Activated gamma-delta T cell treated with anti-CD3 and anti-CD28 coated beads, Interleukin-2, amount 50 U/mL, for 16 hours (primary cell): ENCODE measurements around the gene SOX5.
"Not testable (repeated sequence)": the region's sequence is repeated elsewhere in the genome, so short reads cannot be mapped to it uniquely, and the experiment has no call there.

Experiments used
- DNase-seq: peaks from one replicate; pipeline ENCODE4 v3.0.0-alpha.2; 2020; ENCODE audit warnings: low read depth

Gene SOX5

DNA sequence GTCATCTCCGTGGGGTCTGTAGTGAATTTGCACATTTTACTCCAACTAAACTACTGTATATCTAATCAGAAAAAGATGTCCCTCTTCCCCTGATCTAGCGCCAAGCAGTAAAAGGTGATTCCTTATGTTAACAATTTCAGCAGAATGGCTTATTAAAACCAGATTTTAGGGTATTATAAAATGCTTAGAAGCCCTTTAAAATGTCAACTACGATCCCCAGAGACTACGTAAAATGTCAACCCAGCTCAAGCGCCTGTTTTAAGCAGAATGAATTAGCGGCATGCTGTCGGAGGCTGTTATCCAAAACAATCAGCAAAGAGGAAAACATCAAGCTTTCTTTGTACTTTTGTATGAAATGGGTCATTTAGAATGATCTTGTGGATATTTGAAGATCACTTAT, 408.9 kb downstream of the SOX5 start:
- DNase-seq: no peak

DNA sequence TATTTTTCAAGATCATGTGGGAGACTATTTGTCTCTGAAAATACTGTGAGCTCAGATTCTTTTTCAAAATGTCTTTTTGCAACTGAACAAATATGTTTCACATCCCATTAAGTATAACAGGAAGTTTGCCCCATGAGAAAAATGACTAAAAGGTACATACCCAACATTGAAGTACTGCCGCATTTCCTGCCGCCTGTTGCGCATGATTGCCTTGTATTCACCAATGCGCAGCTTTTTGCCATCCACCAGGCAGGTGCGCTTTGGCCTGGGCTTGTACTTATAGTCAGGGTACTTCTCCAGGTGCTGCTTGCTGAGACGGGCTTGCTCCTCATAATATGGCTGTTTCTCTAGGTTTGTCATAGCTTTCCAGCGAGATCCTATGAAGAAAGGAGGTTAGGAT, 413.2 kb downstream of the SOX5 start:
- DNase-seq: no peak

DNA sequence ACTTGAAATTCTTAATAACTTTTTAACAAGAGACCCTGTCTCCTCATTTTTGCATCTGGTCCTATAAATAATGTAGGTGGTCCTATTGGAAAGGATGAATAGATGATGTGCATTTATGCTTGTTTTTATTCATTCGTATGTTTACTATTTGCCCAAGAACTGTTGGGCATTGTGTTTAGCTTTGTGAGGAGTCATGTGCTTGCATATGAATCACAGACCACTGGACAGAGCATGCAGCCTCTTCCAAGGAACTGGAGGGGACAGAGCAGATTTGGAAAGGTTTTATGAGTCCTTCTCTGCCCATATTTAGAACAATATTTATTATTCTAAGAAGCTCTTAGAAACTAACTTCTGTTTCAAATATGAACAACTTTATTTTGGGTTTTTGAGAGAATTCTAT, 414.0 kb downstream of the SOX5 start:
- no peak for DNase-seq

DNA sequence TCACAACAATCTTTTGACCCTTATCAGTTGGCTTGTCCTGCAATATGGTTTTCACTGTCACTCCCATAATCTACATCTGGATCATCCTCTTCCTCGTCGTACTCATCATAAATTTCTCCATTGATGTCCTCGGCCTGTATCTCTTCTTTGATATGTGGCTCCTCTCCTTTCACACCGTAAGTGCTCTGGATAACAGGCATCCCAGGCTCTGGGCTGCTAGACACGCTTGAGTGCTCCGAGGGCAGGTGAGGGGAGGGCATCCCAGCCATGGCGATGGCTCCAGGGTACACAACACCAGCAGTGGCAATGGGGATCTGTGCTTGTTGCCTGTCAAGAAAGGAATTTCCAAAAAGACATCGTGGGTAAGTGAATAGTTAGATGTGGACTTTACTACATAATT, 415.3 kb downstream of the SOX5 start:
- DNase-seq: no peak

DNA sequence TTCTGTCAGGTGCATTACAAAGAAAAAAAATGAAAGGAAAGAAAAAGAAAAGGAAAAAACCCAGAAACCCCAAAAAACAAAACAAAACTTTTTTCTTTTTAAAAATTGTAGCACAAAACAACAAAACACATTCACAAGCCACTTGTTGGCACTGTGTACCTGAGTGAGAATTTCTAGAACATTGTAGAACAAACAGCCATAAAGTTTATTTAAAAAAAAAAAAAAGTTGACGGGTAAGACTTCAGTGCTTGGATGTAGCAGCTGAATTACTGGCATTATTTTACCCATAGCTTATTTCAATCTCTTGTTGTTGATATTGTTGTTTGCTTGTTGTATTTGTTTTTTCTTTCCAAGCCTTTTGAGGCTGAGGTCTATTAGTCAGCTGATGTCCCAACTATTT, 415.8 kb downstream of the SOX5 start:
- no peak for DNase-seq

DNA sequence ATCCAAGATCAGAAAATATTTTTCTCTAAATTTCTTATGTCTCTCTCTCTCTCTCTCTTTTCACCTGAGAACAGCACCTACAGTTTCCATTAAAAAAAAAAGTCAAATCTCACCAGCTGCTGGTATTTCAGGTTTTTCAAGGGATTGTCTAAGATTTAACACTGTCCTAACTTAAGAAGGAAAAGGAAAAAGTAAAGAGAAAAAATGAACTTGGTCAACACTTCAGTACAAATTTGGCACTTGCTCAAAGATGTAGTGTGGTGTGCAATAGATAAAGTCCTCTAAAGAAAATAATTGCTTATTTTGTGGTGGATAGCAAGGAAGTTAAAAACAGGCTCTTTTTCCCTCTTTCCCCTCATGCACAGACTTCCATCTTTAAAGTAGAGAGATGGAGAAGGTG, 416.2 kb downstream of the SOX5 start:
- no peak for DNase-seq

DNA sequence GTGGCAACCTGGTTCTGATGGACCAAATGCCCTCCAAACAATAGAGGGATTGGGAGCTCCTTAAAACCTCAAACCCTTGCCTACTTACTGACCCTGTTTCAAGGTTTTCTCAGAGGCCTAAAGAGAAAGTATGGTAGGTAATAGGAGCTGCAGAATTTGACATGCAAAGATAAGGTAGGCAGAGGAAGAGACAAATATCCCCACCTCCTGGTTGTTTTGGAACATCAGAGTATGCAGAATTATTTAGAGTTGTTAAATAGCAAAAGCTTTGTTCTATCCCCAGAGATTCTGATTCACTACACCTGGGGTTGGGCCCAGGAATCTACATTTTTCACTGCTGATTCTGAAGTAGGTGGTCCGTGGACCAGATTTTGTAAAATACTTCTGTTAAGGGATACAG, 421.2 kb downstream of the SOX5 start:
- no peak for DNase-seq

DNA sequence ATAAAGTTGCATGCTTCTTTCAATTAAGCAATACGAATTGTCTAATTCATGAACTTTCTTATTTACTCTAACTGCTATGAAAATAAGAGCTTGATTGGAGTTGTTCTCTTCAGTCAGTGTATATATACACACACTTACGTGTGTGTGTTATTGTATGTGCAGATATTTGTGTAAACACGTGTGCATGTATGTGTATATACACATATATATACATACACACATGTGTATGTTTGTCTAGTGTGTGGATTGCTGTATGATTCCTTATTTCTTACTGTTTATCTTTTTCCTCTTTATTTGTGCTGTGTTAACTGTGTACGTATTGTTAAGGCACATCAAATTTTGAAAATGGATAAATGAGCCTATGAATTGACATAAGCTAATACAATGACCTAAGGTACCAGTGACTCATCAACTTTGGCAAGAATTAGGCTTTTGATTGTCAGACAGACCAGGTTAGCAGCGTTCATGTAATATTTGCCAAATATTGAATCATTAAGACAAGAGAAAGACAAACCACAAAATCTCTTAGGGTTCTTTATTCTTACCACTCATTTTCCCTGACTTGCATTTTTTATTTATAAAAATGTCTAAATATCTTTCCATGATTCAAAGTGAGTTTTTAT, 423.9 kb downstream of the SOX5 start:
- DNase-seq: no peak

DNA sequence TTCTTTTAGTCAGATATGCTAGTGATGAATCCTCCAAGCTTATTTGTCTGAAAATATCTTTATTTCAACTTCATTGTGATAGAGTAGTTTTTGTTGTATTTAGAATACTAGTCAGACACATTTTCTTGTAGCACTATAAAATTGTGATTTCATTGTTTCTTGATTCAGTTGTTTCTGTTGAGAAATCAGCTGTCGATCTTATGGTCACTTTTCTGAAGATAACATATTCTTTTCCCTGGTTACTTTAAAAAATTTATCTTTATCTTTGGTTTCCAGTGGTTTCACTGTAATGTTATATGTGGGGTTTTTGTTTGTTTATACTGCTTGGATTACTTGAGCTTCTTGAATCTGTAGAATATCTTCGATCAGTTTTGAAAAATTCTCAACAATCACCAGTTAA, 426.1 kb downstream of the SOX5 start:
- no peak for DNase-seq

DNA sequence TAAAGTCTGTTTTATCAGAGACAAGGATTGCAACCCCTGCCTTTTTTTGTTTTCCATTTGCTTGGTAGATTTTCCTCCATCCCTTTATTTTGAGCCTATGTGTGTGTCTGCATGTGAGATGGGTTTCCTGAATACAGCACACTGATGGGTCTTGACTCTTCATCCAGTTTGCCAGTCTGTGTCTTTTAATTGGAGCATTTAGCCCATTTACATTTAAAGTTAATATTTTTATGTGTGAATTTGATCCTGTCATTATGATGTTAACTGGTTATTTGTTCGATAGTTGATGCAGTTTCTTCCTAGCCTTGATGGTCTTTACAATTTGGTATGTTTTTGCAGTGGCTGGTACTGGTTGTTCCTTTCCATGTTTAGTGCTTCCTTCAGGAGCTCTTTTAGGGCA, 430.0 kb downstream of the SOX5 start:
- DNase-seq: not testable (repeated sequence)

DNA sequence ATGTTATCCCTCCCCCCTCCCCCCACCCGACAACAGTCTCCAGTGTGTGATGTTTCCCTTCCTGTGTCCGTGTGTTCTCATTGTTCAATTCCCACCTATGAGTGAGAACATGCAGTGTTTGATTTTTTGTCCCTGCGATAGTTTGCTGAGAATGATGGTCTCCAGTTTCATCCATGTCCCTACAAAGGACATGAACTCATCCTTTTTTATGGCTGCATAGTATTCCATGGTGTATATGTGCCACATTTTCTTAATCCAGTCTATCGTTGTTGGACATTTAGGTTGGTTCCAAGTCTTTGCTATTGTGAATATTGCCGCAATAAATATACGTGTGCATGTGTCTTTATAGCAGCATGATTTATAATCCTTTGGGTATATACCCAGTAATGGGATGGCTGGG, 433.7 kb downstream of the SOX5 start:
- not testable (repeated sequence) for DNase-seq

DNA sequence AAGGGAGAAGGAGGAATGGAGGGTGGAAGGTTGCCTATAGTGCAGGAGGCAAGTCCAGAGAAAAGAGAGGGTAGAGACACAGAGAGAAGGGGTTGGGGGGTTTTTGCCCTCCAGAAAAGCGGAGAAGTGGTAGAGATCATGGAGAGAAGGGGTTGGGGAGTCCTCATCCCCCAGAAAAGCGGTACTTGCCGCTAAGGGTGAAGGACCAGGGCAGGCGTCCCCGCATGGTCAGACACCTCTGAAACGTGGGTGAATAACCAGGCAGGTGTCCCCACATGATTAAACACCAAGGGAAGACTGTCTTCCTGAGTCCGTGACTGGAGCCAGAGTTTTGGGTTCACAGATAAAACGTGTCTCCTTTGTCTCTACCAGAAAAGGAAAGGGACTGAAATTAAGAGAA, 439.0 kb downstream of the SOX5 start:
- no peak for DNase-seq

DNA sequence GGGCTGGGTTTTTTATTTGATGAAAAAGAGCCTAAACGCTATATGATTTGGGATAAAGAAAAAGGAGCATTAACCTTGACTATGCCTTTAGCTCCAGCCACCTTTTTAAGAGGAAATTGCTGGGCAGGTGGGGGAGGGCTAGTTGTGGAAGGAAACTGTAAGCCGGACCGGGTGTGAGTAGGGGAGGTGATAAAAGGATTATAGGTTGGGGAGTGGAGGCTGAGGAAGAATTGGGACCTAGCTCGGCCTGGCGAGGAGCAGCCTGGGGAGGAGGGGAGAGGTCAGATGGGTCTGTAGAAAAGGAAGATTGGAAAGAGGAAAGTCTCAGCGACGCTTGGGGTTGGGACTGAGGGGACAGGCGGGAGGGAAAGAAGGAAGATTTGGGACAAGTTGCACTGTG, 439.6 kb downstream of the SOX5 start:
- DNase-seq: not testable (repeated sequence)

DNA sequence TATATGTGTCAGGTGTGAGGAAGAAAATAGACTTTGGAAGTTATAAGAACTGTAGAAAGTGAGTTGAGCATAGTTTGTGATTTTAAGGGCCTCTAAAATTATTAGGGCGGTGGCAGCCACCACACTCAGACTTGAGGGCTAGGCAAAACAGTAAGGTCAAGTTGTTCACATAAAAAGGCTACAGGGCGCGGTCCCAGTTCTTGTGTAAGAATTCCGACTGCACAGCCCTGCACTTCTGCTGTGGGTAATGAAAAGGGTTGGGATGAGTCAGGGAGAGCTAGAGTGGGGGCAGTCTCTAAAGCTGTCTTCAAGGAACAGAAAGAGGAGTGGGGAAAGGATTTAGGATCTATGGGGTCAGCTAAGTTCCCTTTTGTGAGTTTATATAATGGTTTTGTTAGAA, 441.7 kb downstream of the SOX5 start:
- DNase-seq: not testable (repeated sequence)

DNA sequence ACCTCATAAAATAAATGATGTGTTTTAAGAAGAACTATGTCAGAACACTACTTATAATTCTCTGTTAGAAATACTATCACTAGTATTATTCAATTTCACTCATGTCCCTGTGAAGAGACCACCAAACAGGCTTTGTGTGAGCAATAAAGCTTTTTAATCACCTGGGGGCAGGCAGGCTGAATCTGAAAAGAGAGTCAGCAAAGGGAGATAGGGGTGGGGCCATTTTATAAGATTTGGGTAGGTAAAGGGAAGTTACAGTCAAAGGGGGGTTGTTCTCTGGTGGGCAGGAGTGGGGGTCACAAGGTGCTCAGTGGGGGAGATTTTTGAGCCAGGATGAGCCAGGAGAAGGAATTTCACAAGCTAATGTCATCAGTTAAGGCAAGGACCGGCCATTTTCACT, 443.7 kb downstream of the SOX5 start:
- DNase-seq: not testable (repeated sequence)

DNA sequence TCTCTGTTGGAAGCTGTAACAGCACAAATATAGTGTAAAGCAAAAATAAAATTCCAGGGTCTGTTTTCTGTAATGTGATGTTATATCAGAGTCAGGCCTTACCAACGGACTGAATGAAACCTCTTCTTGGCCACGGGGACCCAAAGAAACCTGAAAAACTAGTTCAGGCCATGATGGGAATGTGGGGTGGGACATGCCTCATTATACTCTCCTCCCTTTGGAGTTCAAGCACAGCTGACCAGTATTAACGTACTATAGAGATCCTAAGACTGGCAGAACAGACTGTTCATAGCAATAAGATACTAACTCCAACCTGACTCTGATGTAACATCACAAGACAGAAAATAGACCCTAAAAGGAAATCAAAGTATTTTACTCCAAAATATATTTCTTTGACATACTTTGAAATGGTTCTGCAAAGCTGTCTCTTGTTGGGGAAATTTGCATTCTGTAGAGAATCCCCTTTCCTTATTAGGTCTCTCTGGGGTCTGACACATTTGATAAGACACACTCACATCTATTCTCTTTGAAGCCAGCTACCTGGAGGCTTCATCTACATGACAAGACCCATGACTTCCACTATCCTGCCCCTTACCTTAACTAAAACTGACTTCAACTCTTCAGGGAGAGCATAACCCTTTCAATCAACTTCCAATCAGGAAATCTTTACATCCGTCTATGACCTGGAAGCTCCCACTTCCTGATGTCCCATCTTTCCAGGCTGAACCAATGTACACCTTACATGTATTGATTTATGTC, 444.6 kb downstream of the SOX5 start:
- DNase-seq: no peak

DNA sequence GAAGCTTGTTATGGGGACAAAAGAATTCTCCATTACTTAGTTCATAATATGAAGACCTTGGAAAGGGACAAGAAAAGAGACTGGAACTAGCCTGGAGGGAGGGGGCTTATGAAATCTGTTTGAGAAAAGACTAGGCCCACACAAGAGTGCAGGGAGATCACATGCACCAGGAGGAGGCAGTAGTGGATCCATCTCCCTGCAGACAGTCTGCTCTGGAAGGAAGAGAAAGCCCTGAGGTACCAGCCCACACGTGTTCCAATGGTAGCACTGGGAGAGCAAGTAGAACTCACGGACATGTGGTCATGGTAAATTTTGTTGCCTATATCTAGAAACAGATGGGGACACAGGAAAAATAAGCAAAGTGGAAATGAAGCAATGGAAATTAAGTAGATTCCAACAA, 445.4 kb downstream of the SOX5 start:
- no peak for DNase-seq

DNA sequence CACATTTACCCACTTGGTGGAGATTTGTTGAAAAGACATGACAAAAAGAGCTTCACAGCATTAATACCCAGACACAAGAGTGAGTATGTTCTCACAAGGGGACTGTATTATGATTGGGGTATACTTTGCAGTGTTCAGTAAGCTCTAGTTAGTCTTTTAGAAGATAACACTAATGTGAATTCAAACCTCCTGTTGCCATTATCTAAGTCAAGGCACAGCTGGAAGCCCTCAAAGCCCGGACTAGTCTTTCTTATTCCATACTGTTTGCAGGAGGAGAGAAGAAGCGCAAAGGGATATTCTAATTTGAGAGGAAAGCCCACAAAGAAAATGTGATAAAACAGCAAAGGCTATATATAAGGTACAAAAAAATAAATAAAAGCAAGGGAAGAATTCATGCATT, 445.9 kb downstream of the SOX5 start:
- DNase-seq: no peak

DNA sequence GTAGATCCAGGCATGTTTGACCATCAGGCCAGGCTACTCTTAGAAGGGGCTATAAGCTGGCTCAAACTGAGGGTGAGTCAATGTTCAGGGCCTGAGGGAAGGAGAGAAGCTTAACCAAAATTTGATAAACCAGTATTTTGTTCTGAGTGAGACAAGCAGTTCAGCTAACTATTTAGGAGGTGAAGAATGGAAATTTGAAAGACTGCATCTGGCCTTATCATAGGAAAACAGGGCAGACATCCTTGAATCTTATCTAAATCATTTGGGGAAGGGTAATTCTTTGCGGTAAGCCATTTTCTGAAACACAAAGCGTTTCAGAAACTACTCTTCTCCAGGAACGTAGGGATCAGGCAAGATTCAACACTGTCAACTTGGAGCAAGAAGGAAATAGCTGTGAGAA, 447.2 kb downstream of the SOX5 start:
- no peak for DNase-seq

DNA sequence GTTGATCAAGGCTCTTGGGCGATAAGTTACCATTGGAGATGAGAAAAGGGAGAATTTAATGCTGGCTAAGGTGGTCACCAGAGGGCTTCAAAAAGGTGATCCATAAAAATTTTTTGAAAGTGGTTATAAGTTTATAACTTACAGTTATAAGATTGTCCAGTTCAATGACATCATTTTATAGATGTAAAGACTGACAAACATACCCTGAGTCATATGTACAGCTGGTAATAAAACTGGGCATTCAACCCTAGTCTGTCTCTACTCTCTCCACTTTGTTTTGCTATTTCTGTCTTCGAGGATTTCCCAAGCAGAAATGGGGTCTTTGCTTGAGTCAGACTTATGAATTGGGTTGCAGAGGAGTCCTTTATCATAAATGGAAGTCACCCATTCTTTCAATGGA, 454.0 kb downstream of the SOX5 start:
- no peak for DNase-seq

DNA sequence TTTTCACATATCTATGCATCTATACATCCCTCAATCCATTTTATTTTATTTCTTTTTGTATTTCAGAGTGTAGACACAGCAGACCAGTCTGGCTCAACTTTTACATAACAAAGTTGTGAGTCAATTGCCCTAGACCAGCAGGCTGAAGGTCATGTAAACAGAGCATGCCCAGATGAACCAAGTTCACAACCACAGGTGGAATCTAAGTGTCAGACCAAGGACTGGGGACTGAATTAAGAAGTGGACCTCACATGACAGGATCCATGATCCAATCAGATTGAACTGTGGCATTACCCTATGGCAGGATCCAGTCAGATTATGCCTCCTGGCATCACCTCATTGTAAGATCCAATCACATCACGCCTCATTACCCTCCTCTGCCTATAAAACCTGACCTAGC, 455.8 kb downstream of the SOX5 start:
- DNase-seq: no peak

DNA sequence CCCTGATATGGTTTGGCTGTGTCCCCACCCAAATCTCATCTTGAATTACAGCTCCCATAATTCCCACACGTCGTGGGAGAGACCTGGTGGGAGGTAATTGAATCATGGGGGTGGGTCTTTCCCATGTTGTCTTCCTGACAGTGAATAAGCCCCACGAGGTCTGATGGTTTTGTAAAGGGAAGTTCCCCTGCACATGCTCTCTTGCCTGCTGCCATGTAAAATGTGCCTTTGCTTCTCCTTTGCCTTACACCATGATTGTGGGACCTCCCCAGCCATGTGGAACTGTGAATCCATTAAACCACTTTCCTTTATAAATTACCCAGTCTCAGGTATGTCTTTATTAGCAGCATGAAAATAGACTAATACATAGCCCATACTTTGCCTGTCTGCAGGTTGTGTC, 458.4 kb downstream of the SOX5 start:
- not testable (repeated sequence) for DNase-seq

DNA sequence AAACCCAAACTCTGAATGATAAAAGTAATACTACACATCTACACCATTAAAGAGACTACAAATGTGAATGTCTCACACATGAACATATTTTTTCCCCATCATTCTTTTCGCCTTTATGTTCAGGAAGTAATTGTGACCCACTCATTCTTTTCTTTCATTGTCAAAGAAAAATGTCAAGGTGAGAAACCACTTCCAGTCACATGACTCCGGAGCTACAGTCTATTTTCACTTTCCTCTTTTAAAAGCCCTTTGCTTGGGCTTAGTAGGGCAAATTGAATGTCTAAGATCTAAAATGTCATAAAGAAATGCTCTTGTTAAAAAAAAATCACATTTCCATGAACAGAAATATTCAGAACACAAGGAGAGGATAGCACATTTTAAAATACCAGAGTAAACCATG, 461.3 kb downstream of the SOX5 start:
- DNase-seq: no peak

DNA sequence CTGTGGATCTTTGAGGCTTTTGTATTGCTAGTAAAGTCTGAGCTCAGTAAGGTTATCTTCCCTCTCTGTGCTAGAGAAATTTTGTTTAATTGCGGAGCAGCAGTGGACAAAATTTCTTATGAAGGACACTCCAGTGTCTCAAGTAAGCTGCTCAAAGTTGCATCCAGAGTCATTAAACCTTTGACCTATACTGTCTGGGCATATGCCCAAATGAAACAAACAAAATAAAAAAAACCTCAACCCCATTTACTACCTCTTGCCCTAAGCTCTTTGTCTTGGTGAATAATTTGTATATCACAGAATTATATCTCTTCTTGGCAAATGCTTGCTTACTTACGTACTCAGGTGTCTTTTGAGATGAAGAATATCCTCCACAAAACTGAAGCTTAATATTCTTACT, 465.2 kb downstream of the SOX5 start:
- DNase-seq: no peak
